ENCODE data around the gene SPDYC. TPM values are rescaled to one million over a fixed set of nuclear protein-coding genes. Genes with fewer than 3 reads are reported as not detected.
"Not testable (repeated sequence)": the region's sequence is repeated elsewhere in the genome, so short reads cannot be mapped to it uniquely, and the experiment has no call there.

The SPDYC gene
- total and polyA plus RNA-seq, 7 donors, result not detected

DNA sequence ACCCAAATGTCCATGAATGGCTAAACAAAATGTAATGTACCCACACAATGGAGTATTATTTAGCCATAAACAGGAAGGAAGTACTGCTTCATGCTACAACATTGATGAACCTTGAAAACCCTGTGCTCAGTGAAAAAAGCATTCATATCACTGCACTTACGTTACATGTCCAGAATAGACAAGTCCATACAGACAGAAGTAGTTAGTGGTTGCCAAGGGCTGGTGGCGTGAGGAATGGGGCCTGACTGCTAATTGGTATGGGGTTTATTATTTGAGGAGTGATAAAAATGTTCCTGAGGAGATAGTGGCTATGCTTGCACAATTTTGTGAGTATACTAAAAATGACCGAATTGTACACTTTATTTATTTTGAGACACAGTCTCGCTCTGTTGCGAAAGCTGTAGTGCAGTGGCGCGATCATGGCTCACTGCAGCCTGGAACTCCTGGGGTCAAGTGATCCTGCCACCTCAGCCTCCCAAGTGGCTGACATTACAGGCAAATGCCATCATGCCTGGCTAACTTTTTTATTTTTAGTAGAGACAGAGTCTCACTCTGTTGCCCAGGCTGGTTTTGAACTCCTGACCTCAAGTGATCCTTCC lies 28.0 kb upstream of the SPDYC start:
- 79 to 86% methylated on average over 7 of the region's 7 CpGs for WGBS, 2 donors
- H3K4me1 ChIP-seq, result no peaks in the 10 kb centered on the region
- H3K27ac ChIP-seq, result no peak overlapping the region
- intact Hi-C loops (cut with DNase I), result no loop called here
- H3K36me3 ChIP-seq, result no peaks in the 10 kb centered on the region
- no peaks in the 10 kb centered on the region for H3K9me3 ChIP-seq
- DNase-seq, result no peak
- TF ChIP-seq, protein P1, sequence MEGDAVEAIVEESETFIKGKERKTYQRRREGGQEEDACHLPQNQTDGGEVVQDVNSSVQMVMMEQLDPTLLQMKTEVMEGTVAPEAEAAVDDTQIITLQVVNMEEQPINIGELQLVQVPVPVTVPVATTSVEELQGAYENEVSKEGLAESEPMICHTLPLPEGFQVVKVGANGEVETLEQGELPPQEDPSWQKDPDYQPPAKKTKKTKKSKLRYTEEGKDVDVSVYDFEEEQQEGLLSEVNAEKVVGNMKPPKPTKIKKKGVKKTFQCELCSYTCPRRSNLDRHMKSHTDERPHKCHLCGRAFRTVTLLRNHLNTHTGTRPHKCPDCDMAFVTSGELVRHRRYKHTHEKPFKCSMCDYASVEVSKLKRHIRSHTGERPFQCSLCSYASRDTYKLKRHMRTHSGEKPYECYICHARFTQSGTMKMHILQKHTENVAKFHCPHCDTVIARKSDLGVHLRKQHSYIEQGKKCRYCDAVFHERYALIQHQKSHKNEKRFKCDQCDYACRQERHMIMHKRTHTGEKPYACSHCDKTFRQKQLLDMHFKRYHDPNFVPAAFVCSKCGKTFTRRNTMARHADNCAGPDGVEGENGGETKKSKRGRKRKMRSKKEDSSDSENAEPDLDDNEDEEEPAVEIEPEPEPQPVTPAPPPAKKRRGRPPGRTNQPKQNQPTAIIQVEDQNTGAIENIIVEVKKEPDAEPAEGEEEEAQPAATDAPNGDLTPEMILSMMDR (IDR thresholded peaks at IDR 0.05), result no peak
- TF ChIP-seq POLR2AphosphoS5 (IDR thresholded peaks at IDR 0.05) (no peak), POLR2A (IDR thresholded peaks at IDR 0.05) (no peak), EP300 (IDR thresholded peaks at IDR 0.05) (no peak)
- H3K27me3 ChIP-seq, result peaks cover 0 to 3% (median 0%) of the 10 kb centered on the region in 3 donors
- H3K4me3 ChIP-seq, result no peak overlapping the region

DNA sequence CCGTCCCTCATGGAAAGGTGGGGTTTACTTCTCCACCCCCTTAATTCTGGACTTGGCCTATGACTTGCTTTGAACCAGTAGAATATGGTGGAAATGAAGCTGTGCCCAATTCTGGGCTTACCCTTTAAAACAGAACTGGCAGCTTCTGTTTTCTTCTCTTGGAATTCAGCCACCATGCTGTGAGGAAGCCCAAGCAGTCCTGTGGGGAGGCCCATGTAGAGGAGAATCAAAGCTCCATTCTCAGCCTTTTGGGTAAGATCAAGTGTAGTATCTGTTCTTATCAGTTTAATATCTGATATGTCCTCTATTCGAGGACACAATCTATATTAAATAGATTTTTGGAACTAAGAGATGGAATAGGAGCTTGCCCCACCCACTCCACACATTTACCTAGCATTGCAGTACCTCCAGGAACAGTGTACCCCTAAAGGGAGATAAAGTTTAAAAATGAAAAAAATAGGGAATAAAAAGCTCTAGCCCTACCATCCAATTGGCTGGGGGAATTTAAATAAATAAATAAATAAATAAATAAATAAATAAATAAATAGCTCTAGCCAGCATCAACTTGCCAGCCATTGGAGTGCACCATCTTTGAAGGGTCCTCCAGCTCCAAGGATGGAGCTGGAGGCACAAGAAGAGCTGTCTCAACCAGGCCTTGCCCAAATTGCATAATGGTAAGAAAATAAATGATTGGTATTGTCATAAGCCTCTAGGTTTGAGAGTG lies 22.5 kb upstream of the SPDYC start:
- TF ChIP-seq EP300 (IDR thresholded peaks at IDR 0.05), result no peak
- no peak for DNase-seq
- WGBS, 2 donors, result 67 to 87% methylated on average over 2 of the region's 2 CpGs
- Histone ChIP-seq H3K4me3 (no peak overlapping the region), H3K9me3 (no peaks in the 10 kb centered on the region), H3K27me3 (peaks cover 0 to 4% (median 0%) of the 10 kb centered on the region in 3 donors), H3K27ac (no peak overlapping the region), H3K36me3 (no peaks in the 10 kb centered on the region), H3K4me1 (peaks cover 0 to 13% (median 4%) of the 10 kb centered on the region in 4 donors)
- intact Hi-C loops (cut with DNase I), result no loop called here

DNA sequence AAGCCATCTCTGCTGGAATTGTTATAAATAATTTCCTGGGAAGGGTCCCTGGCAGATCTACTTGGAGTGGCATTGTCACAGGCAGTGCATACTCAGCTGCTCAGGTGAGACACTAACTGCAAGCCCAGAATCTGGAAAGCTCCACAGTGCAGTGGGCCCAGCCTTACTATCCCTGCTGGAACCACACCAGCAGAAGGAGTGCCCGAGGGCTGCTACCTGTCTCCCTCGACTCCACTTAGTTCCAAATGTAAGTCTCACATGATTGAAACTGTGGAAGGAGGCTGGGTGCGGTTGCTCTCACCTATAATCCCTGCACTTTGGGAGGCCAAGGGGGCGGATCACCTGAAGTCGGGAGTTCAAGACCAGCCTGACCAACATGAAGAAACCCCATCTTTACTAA lies 21.4 kb upstream of the SPDYC start:
- no peaks in the 10 kb centered on the region for H3K36me3 ChIP-seq
- no peak overlapping the region for H3K4me3 ChIP-seq
- DNase-seq, result no peak
- TF ChIP-seq POLR2AphosphoS5 (IDR thresholded peaks at IDR 0.05) (no peak), EP300 (IDR thresholded peaks at IDR 0.05) (no peak), POLR2A (IDR thresholded peaks at IDR 0.05) (no peak)
- TF ChIP-seq, protein P1 (IDR thresholded peaks at IDR 0.05), result no peak
- WGBS, 2 donors, result 89 to 91% methylated on average over 5 of the region's 5 CpGs
- peaks cover 0 to 13% (median 4%) of the 10 kb centered on the region in 4 donors for H3K4me1 ChIP-seq
- H3K9me3 ChIP-seq, result no peaks in the 10 kb centered on the region
- peaks cover 0 to 4% (median 0%) of the 10 kb centered on the region in 3 donors for H3K27me3 ChIP-seq
- no peak overlapping the region for H3K27ac ChIP-seq
- intact Hi-C loops (cut with DNase I), result no loop called here

DNA sequence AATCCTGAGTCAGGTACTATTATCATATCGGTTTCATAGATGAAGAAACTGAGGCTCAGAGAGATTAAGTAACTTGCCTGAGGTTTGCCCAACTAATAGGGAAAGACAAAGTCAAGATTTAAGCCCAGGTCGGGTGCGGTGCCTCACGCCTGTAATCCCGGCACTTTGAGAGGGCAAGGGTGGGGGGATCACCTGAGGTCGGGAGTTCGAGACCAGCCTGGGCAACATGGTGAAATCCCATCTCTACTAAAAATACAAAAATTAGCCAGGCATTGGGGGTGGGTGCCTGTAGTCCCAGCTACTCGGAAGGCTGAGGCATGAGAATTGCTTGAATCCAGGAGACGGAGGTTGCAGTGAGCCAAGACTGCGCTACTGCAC lies 19.9 kb upstream of the SPDYC start:
- intact Hi-C loops (cut with DNase I); H3K36me3 ChIP-seq; DNase-seq; H3K9me3 ChIP-seq; H3K4me3 ChIP-seq; H3K27me3 ChIP-seq: not testable (repeated sequence)
- Histone ChIP-seq H3K4me1 (peaks cover 0 to 13% (median 4%) of the 10 kb centered on the region in 4 donors), H3K27ac (peak overlapping the region in 3 of 4 donors; percentile 28 to 65 (median 51))
- 77 to 84% methylated on average over 10 of the region's 10 CpGs for WGBS, 2 donors

DNA sequence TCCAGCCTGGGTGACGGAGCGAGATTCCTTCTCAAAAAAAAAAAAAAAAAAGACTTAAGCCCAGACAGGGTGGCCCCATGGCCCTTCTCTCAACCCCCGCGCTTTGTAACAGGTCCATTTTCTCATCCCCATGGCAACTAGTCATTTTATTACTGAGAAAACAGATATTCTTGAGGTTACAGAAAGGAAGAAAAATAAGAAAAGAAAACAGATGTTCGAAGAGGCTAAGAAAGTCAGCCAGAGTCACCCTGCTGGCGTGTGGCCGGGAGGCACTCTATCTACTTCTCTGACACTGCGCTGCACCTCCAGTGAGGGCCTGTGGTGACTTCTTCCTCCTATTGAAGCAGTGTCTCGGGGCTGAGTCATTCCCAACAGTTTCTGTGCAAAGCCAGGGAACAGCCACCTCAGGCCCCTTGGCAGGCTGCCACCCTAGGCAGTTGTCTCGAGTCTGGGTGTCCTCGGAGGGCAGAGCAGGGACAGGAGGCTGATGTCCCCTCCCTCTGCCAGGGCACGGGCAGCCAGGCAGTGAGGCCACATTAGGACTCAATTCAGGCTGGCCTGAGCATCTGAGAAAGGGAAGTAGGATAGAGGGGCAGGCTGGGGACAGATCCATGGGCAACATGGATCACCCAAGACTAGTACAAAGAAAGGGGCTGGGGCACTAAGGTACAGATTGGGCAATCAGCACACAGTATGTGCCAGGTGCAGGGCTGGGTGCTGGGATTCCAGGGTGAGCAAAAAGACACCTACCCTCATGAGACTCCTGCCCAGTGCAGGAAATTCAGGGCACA lies 19.3 kb upstream of the SPDYC start:
- no peaks in the 10 kb centered on the region for H3K9me3 ChIP-seq
- DNase-seq, result peak; percentile 90
- intact Hi-C loops (cut with DNase I), result no loop called here
- H3K27me3 ChIP-seq, result peaks cover 0 to 4% (median 0%) of the 10 kb centered on the region in 3 donors
- no peaks in the 10 kb centered on the region for H3K36me3 ChIP-seq
- TF ChIP-seq, protein P1 (IDR thresholded peaks at IDR 0.05), result no peak
- TF ChIP-seq POLR2A (IDR thresholded peaks at IDR 0.05), result no peak
- no peak for TF ChIP-seq EP300 (IDR thresholded peaks at IDR 0.05)
- TF ChIP-seq POLR2AphosphoS5 (IDR thresholded peaks at IDR 0.05), result no peak
- peaks cover 0 to 13% (median 4%) of the 10 kb centered on the region in 4 donors for H3K4me1 ChIP-seq
- 17 to 29% methylated on average over 12 of the region's 12 CpGs for WGBS, 2 donors
- H3K4me3 ChIP-seq, result no peak overlapping the region
- H3K27ac ChIP-seq, result peak overlapping the region; percentile 7 to 65 (median 40)
